ENCODE measurements around the gene DDX3X.
"Not testable (repeated sequence)": the region's sequence is repeated elsewhere in the genome, so short reads cannot be mapped to it uniquely, and the experiment has no call there.

DNA sequence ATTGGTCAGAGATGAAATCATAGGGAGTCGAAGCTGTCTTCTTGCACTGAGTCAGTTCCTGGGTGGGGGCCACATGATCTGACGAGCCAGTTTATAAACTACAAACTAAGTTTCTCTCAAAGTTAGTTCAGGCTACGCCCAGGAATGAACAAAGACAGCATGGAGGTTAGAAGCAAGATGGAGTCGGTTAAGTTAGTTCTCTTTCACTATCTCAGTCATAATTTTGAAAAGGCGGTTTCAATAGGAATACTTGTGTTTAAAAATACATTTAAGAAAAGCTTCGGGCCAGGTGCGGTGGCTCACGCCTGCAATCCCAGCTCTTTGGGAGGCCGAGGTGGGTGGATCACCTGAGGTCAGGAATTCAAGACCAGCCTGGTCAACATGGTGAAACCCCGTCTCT, 77.3 kb downstream of the DDX3X start:
- TF ChIP-seq, protein P1, sequence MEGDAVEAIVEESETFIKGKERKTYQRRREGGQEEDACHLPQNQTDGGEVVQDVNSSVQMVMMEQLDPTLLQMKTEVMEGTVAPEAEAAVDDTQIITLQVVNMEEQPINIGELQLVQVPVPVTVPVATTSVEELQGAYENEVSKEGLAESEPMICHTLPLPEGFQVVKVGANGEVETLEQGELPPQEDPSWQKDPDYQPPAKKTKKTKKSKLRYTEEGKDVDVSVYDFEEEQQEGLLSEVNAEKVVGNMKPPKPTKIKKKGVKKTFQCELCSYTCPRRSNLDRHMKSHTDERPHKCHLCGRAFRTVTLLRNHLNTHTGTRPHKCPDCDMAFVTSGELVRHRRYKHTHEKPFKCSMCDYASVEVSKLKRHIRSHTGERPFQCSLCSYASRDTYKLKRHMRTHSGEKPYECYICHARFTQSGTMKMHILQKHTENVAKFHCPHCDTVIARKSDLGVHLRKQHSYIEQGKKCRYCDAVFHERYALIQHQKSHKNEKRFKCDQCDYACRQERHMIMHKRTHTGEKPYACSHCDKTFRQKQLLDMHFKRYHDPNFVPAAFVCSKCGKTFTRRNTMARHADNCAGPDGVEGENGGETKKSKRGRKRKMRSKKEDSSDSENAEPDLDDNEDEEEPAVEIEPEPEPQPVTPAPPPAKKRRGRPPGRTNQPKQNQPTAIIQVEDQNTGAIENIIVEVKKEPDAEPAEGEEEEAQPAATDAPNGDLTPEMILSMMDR (IDR thresholded peaks at IDR 0.05) = not testable (repeated sequence)
- not testable (repeated sequence) for TF ChIP-seq POLR2A, POLR2AphosphoS5, EP300 (IDR thresholded peaks at IDR 0.05)
